ENCODE data around the gene TUBGCP6. TPM values are rescaled to one million over a fixed set of nuclear protein-coding genes. Genes with fewer than 3 reads are reported as not detected.

Gene TUBGCP6
- total RNA-seq, 2 experiments from 2014 or later: 41.4 to 43.8 TPM

DNA sequence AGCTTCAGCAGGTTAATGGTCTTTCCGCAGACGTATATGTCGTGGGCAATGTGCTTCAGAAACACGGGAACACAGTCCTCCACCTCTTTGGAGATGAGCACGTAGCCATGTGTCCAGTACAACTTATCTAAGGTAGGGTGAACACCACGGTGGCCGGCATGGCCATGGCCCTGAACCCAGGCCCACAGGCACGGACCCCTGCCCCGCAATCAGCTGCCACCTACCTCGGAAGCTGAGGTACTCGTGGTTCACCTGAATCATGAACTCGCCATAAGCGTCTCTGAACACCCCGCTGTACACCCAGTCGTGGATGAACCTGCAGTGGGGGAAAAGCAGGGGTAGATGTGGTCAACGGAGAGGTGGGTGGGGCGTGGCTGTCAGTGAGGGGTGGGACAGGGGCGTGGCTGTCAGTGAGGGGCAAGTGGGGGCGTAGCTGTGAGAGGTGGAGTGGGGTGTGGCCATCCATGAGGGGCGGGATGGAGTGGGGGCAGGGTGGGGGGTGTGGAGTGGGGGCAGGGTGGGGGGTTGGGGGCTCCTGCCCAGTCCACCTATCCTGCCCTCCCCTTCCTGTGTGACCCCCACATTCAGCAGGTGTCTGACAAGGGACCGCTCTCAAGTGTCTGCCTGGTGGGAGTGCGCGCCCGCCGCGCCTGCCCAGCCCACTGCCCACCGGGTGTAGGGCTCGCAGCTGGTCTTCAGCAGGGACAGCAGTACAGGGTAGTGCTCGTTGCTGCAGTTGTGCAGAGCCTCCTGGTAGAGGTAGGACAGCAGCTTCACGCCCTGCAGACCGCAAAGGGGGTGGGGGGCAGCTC is 18.6 kb downstream of the TUBGCP6 start:
- Mint-ChIP-seq H3K36me3 (peaks cover 12% of the 10 kb centered on the region), H3K4me1 (ENCODE audit: low read depth) (no peaks in the 10 kb centered on the region), H3K9me3 (no peaks in the 10 kb centered on the region), H3K4me3 (no peak overlapping the region), H3K27ac (no peak overlapping the region), H3K27me3 (no peaks in the 10 kb centered on the region)
- ChIA-PET POLR2A (no interaction called here), CTCF (no interaction called here)
- intact Hi-C loops (cut with micrococcal nuclease): no loop called here
- DNase-seq: no peak

DNA sequence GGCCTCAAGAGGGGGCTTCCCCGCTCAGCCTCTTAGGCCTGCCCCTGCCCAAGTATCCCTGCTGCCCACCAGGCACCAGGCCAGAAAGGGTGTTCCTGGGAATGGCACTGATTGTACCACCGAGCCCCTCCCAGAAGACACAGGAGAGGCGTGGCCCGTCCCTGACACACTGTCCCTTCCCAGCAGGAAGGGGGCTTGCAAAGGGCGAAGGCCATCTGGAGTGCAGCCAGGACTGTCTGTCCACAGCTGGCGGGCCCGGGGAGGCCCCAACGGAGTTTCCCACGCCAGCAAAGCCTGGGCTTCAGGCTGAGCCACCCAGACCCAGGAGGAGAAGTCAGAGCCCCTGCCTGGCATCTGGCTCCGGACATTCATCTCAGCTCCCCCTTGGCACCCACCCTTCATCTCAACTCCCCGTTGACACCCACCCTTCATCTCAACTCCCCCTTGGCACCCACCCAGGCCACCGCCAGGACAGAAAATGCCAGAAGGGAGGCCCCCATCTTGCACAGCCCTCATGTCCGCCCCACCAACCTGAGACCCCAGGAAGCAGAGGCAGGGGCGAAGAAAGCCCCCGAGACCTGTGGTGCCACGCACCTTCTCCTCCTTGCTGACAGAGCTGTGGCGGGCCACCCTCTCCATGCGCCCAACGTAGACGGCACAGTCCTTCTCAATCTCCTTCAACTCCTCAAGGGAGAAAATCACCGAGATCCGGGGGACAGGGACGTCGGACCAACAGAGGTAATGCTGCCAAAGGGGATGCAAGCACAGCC is 19.4 kb downstream of the TUBGCP6 start:
- POLR2A ChIA-PET: no interaction called here
- CTCF ChIA-PET: no interaction called here
- Mint-ChIP-seq H3K9me3 (no peaks in the 10 kb centered on the region), H3K36me3 (peaks cover 12% of the 10 kb centered on the region), H3K27me3 (no peaks in the 10 kb centered on the region), H3K27ac (no peak overlapping the region), H3K4me1 (ENCODE audit: low read depth) (no peaks in the 10 kb centered on the region), H3K4me3 (no peak overlapping the region)
- intact Hi-C loops (cut with micrococcal nuclease): no loop called here
- no peak for DNase-seq

DNA sequence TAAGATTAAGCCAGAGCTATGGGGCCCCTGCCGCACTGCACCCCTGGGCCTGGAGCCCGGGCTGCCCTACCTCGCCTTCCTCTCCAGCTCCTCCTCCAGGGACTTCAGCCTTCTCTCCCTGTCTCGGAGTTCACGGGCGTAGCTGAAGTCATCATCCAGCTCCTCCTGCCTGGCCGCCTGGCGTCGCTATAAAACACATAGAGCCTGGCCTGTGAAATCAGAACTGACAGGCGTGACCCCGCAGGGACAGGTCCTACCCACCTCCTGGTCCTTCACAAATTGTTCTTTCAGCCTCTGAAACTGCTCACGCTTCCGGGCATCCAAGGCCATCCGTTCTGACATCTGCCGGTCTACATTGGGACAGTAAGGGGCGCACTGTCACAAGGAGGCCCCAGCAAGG is 20.8 kb downstream of the TUBGCP6 start:
- intact Hi-C loops (cut with micrococcal nuclease): no loop called here
- peaks cover 17% of the 10 kb centered on the region for H3K36me3 Mint-ChIP-seq
- H3K4me1 Mint-ChIP-seq (ENCODE audit: low read depth): no peaks in the 10 kb centered on the region
- no peak for DNase-seq
- CTCF ChIA-PET: no interaction called here
- no peaks in the 10 kb centered on the region for H3K27me3 Mint-ChIP-seq
- POLR2A ChIA-PET: no interaction called here
- no peaks in the 10 kb centered on the region for H3K9me3 Mint-ChIP-seq
- H3K27ac Mint-ChIP-seq: no peak overlapping the region
- H3K4me3 Mint-ChIP-seq: no peak overlapping the region

DNA sequence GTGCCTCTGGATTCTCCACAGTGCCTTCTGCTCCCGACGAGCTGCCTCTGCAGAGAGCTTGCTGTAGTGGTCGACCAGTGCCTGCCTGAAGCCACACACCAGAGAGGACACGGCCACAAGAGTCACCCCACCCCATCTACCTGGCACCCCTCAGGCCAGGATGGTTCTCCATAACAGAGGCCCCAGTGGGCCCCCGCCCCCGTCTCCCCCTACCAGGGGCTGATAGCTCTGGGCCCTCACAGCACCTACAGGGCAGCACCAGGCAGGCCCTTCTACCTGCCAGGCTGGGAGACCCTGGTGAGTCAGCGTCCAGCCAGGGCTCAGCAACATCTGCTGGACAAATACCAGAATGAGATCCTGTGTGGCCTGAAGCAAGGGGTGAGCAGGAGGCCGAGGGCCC is 22.3 kb downstream of the TUBGCP6 start:
- Mint-ChIP-seq H3K9me3 (no peaks in the 10 kb centered on the region), H3K4me3 (no peak overlapping the region), H3K27me3 (no peaks in the 10 kb centered on the region), H3K4me1 (ENCODE audit: low read depth) (no peaks in the 10 kb centered on the region), H3K27ac (no peak overlapping the region), H3K36me3 (peaks cover 20% of the 10 kb centered on the region)
- POLR2A ChIA-PET: no interaction called here
- intact Hi-C loops (cut with micrococcal nuclease): no loop called here
- no peak for DNase-seq
- CTCF ChIA-PET: no interaction called here

DNA sequence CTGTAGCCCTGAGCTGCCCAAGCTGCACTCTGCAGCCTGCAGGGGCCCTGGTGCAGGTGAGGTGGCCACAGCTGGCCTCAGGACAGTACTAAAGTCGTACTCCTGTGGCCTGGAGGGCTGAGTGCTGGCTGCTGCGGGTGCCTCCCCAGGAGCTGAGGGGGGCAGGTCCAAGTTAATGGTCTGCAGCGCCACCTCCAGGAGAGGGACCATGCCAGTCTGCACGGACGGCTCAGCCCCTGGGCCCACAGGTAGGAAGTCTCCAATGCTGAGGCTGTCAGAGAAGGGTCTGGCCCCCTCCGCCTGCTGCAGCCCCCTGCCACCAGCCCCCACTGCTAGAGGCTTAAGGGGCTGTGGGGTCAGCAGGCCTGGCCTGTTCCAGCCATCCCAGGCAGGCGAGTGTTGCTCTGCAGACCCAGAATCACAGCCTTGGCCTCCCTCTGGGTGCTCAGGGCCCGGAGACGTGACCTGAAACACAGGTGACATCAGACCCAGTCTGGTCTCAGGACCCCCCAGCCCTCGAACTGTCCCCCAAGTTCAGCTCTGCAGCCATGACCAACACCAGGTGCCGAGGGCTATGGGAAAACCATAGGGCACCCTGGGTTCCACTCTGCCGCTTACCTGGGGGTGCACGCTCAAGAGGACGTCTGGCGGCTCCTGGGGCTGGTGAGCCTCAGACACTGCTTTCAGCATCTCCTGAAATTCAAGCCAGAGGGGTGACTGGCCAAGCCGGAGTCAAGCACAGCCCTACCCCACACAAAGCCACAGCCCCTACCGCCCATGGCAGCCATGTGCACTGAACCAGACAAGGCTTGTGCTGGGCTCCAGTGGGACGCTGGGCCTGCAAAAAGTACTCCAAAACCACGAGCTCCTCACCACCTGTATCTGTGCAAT is 23.2 kb downstream of the TUBGCP6 start:
- intact Hi-C loops (cut with micrococcal nuclease): no loop called here
- Mint-ChIP-seq H3K9me3 (no peaks in the 10 kb centered on the region), H3K4me1 (ENCODE audit: low read depth) (no peaks in the 10 kb centered on the region), H3K4me3 (no peak overlapping the region), H3K27me3 (no peaks in the 10 kb centered on the region), H3K36me3 (peaks cover 23% of the 10 kb centered on the region), H3K27ac (no peak overlapping the region)
- ChIA-PET POLR2A (no interaction called here), CTCF (no interaction called here)
- no peak for DNase-seq

DNA sequence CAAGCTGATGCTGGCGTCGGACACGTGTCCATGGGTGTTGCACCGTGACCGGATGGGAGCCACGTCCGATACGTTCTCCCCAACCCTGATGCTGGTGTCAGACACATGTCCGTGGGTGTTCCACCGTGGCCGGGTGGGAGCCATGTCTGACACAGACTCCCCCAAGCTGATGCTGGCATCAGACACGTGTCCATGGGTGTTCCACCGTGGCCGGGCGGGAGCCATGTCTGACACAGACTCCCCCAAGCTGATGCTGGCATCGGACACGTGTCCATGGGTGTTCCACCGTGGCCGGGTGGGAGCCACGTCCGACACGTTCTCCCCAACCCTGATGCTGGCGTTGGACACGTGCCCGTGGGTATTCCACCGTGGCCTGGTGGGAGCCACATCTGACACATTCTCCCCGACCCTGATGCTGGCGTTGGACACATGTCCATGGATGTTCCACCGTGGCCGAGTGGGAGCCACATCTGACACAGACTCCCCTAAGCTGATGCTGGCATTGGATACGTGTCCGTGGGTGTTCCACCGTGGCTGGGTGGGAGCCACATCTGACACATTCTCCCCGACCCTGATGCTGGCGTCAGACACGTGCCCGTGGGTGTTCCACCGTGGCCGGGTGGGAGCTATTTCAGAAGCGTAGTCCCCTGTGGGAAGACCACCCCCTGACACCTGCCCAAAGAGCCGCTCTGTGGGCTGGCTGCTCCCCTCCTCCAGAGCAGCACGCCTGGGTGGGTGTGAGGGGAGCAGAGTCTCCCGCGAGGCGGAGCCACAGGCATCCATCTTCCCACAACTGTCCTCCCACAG is 24.0 kb downstream of the TUBGCP6 start:
- Mint-ChIP-seq H3K27ac (no peak overlapping the region), H3K27me3 (no peaks in the 10 kb centered on the region), H3K4me3 (no peak overlapping the region), H3K36me3 (peaks cover 29% of the 10 kb centered on the region), H3K9me3 (no peaks in the 10 kb centered on the region), H3K4me1 (ENCODE audit: low read depth) (no peaks in the 10 kb centered on the region)
- ChIA-PET CTCF (no interaction called here), POLR2A (no interaction called here)
- intact Hi-C loops (cut with micrococcal nuclease): no loop called here
- no peak for DNase-seq

DNA sequence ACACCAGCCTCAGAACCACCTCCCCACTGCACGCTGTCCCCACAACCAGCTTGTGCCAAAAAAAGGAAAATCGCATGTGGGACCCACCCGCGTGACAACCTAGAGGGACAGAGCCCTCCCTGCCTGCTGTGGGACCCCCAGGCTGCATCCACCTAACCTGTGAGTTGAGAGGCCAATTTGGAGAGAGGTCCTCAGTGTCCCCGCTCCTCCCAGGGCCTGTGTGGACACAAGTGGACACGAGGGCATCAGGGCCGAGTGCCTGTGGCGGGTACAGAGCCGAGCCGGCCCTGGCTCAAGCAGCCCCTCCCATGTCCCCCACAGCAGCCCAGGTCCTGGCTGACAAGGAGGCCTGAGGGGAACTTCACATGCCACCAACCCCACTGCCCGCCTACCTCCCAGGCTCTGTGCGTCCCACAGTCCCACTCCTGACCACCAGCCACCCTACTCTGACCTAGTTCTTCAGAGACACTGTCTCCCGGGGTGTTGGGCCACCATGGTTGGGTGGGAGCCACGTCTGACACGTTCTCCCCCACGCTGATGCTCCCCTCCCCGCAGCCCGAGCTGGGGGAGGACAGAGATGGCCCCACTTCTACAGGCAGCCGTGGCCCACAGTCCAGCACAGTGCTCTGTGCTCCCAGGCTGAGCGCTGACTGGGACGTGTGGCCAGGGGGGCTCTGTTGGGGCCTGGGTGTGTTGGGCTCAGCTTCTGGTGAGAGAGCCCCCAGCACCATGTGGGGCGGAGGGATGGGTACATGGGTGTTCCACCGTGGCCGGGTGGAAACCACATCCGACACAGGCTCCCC is 24.8 kb downstream of the TUBGCP6 start:
- Mint-ChIP-seq H3K4me3 (no peak overlapping the region), H3K36me3 (peaks cover 34% of the 10 kb centered on the region), H3K4me1 (ENCODE audit: low read depth) (no peaks in the 10 kb centered on the region), H3K9me3 (no peaks in the 10 kb centered on the region), H3K27me3 (no peaks in the 10 kb centered on the region), H3K27ac (no peak overlapping the region)
- ChIA-PET POLR2A (interaction anchor here (1.1 kb wide), 1 partner anchor 28 kb away, joined by 3 read pairs; no protein-coding TSS in a partner anchor), CTCF (interaction anchor here (1.6 kb wide), 1 partner anchor 71 kb away, joined by 6 read pairs; no protein-coding TSS in a partner anchor)
- no peak for DNase-seq
- intact Hi-C loops (cut with micrococcal nuclease): no loop called here

DNA sequence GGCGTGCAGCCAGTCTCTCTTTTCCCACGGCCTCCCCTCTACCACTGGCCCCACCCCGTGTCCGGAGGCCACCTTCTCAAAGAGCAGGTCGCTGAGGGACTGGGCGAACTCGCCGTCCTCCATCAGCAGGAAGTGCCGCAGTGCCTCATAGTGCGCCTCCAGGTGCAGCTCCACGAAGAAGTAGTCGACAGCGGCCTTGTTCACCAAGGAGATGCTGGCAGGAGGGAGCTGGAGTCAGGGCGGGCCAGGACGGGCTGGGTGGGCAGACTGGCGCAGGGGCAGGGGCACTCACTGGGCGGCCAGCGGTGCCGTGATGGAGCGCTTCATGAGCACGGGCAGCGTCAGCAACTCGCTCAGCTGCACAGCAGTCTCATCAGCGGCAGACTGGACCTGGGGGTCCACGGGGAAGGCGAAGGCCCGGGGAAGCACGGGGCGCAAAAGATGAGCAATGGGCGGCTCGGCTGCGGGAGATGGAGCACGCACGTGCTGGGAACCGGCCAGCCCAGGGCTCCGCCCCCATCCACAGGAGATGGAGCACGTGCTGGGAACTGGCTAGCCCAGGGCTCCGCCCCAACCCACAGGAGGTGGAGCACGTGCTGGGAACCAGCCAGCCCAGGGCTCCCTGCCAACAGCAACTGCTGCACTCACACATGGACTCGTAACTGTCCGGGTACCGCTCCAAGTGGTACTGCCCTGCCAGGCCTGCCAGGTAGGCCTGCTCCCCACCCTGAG is 25.7 kb downstream of the TUBGCP6 start:
- Mint-ChIP-seq H3K27ac (no peak overlapping the region), H3K27me3 (no peaks in the 10 kb centered on the region), H3K36me3 (peaks cover 36% of the 10 kb centered on the region), H3K4me3 (no peak overlapping the region), H3K9me3 (no peaks in the 10 kb centered on the region), H3K4me1 (ENCODE audit: low read depth) (no peaks in the 10 kb centered on the region)
- POLR2A ChIA-PET: interaction anchor here (1.1 kb wide), 1 partner anchor 27 kb away, joined by 3 read pairs; no protein-coding TSS in a partner anchor
- no peak for DNase-seq
- CTCF ChIA-PET: interaction anchor here (1.4 to 1.6 kb wide), 2 partner anchors 71 to 306 kb away, joined by 3 to 6 read pairs; partner anchors contain the start of gene SCO2
- intact Hi-C loops (cut with micrococcal nuclease): no loop called here

DNA sequence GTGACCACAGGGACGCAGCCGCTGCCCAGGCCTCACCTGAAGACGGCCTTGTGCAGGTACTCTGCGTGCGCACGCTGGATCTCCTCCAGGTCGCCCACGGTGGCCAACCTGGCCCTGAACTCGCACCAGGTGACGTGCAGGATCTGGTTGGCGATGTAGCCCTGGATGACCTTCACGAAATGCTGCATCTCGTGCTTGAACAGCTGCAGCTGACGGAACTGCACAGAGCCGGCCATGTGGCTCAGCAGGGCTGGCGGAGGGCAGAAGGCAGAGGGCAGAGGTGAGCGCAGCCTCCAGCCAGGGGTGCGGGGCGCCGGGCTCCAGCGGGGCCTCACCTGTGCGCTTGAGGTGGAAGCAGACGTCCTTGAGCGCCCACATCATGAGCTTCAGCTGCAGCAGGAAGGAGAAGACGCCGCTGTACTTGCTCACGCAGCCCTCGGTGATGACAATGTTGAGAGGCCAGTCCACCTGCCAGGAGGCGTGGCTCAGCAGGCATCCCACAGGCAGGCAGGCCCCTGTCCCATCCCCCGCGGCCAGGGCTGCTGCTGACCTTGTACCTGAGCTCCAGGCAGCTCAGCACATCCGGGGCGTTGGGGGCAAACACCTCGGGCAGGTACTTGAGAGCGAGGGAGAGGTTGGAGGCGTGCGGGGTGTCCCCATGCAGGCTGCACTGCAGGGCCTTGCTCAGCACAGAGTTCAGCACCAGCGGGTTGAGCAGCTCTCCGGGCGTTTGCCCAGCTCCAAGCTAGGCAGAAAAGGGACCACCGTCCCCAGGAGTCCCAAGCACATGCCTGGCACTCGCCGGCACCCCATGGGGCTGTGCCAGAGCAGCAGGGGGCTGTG is 26.4 kb downstream of the TUBGCP6 start:
- H3K4me3 Mint-ChIP-seq: no peak overlapping the region
- H3K36me3 Mint-ChIP-seq: peaks cover 37% of the 10 kb centered on the region
- no peaks in the 10 kb centered on the region for H3K4me1 Mint-ChIP-seq (ENCODE audit: low read depth)
- no peaks in the 10 kb centered on the region for H3K27me3 Mint-ChIP-seq
- no peak overlapping the region for H3K27ac Mint-ChIP-seq
- H3K9me3 Mint-ChIP-seq: no peaks in the 10 kb centered on the region
- CTCF ChIA-PET: interaction anchor here (1.4 to 1.6 kb wide), 2 partner anchors 70 to 307 kb away, joined by 3 to 6 read pairs; partner anchors contain the start of gene SCO2
- no peak for DNase-seq
- intact Hi-C loops (cut with micrococcal nuclease): no loop called here
- POLR2A ChIA-PET: no interaction called here

Data from activated CD4-positive, alpha-beta memory T cell treated with anti-CD3 and anti-CD28 coated beads for 36 hours (primary cell).